Fibroblast of lung (primary cell): ENCODE results near the gene MAGEC3.

Source experiments
- CTCF ChIP-seq, 2 donors: IDR thresholded peaks in 1 of 2; conservative IDR thresholded peaks in 1 of 2; 1 replicate in 1 of 2; 2 replicates in 1 of 2; pipeline ENCODE4 v1.5.1; 2011 to 2012; ENCODE audit warnings: low read length in 2 of 2, control low read depth in 1 of 2, inconsistent platforms in 1 of 2, low read depth in 1 of 2, mild to moderate bottlenecking in 1 of 2
- EZH2 ChIP-seq: IDR thresholded peaks from 2 replicates; pipeline ENCODE4 v1.5.1; 2012; ENCODE audit warnings: low read length, control low read depth, mild to moderate bottlenecking; ENCODE audit errors: missing control alignments

DNA sequence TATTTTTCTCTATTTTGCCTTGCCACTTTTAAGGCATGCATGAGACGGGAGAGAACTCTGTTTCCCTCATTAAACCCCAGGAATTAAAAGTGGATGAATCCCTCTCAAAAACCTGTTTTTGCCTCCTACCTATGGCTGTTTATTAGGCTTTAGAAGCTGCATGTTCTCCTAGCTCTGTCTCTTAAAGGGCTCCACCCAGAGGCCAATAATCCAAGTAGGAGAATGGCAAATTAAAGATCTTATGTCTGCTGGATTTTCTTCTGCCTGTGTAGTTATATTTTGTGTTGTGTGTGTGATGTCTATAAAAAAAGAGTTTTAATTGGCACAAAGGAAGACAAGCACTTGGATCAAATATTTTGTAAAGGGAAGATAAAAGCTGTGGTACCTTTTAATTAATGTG, 98.0 kb downstream of the MAGEC3 start:
- peak in 1 of 2 donors; percentile 40 for TF ChIP-seq CTCF (conservative IDR thresholded peaks at IDR 0.05 in 1 of 2, IDR thresholded peaks at IDR 0.05 in 1 of 2; ENCODE audit: low read depth in 1 of 2, low read length in 2 of 2)
- TF ChIP-seq EZH2: no peak
